Liver (tissue), 3 donors: ENCODE results near the gene ARHGAP23.

Experiments used
- CTCF ChIP-seq: fragments of 150-350 bp; IDR thresholded peaks from 2 replicates; pipeline ENCODE4 v1.5.1; 2017; ENCODE audit warnings: improper control_type of control experiment, low read depth, low read length; ENCODE audit not compliant: missing input control
- EGR1 ChIP-seq, 2 donors: IDR thresholded peaks; 2 replicates each; pipeline ENCODE4 v1.6.1; 2016 to 2018; ENCODE audit warnings: antibody characterized with exemption in 2 of 2, low read depth in 2 of 2
- FOXA1 ChIP-seq: IDR thresholded peaks from 2 replicates; pipeline ENCODE4 v1.6.1; 2016; ENCODE audit warnings: antibody characterized with exemption
- GABPA ChIP-seq, 2 donors: IDR thresholded peaks in 1 of 2; conservative IDR thresholded peaks in 1 of 2; 2 replicates each; pipeline ENCODE4 v1.6.1; 2016; ENCODE audit warnings: antibody characterized with exemption in 2 of 2, mild to moderate bottlenecking in 1 of 2, moderate library complexity in 1 of 2
- HNF4G ChIP-seq: IDR thresholded peaks from 2 replicates; pipeline ENCODE4 v1.6.1; 2016; ENCODE audit warnings: antibody characterized with exemption
- JUND ChIP-seq, 2 donors: IDR thresholded peaks; 2 replicates each; pipeline ENCODE4 v1.6.1; 2016; ENCODE audit warnings: antibody characterized with exemption in 2 of 2
- RAD21 ChIP-seq, 2 donors: IDR thresholded peaks; 2 replicates each; pipeline ENCODE4 v1.6.1; 2016; ENCODE audit warnings: antibody characterized with exemption in 2 of 2, mild to moderate bottlenecking in 2 of 2
- REST ChIP-seq: IDR thresholded peaks from 2 replicates; pipeline ENCODE4 v1.6.1; 2016; ENCODE audit warnings: antibody characterized with exemption, mild to moderate bottlenecking
- RXRA ChIP-seq, 2 donors: IDR thresholded peaks; 2 replicates each; pipeline ENCODE4 v1.6.1; 2017 to 2018; ENCODE audit warnings: antibody characterized with exemption in 2 of 2, mild to moderate bottlenecking in 1 of 2
- SP1 ChIP-seq: IDR thresholded peaks from 2 replicates; pipeline ENCODE4 v1.6.1; 2018; ENCODE audit warnings: antibody characterized with exemption, mild to moderate bottlenecking
- TAF1 ChIP-seq: conservative IDR thresholded peaks from 2 replicates; pipeline ENCODE4 v1.6.1; 2016; ENCODE audit warnings: antibody characterized with exemption, mild to moderate bottlenecking
- YY1 ChIP-seq: IDR thresholded peaks from 2 replicates; pipeline ENCODE4 v1.6.1; 2016; ENCODE audit warnings: antibody characterized with exemption, mild to moderate bottlenecking
- ZBTB33 ChIP-seq: IDR thresholded peaks from 2 replicates; pipeline ENCODE4 v1.6.1; 2016; ENCODE audit warnings: antibody characterized with exemption
- TF ChIP-seq, protein P1 (sequence below): IDR thresholded peaks from 2 replicates; pipeline ENCODE4 v1.6.1; 2016; ENCODE audit warnings: antibody characterized with exemption
- donor health status: healthy.
- donor health status: healthy.

- TF ChIP-seq HNF4G, result no peak
- TF ChIP-seq YY1, result no peak
- no peak for TF ChIP-seq CTCF
- TF ChIP-seq EGR1 (IDR thresholded peaks at IDR 0.05; ENCODE audit: low read depth in 2 of 2), result no peak
- no peak for TF ChIP-seq JUND (IDR thresholded peaks at IDR 0.05)
- TF ChIP-seq GABPA (IDR thresholded peaks at IDR 0.05 in 1 of 2, conservative IDR thresholded peaks at IDR 0.05 in 1 of 2), result no peak
- no peak for TF ChIP-seq SP1
- no peak for TF ChIP-seq RAD21 (IDR thresholded peaks at IDR 0.05)
- no peak for TF ChIP-seq REST
- TF ChIP-seq TAF1, result no peak
- TF ChIP-seq, protein P1, sequence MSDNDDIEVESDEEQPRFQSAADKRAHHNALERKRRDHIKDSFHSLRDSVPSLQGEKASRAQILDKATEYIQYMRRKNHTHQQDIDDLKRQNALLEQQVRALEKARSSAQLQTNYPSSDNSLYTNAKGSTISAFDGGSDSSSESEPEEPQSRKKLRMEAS, result no peak
- no peak for TF ChIP-seq ZBTB33
- no peak for TF ChIP-seq RXRA (IDR thresholded peaks at IDR 0.05)
- no peak for TF ChIP-seq FOXA1
Measured at GRCh38 chr17:38416840-38417209, 11.4 kb upstream of the ARHGAP23 start.
